Progenitor cell of endocrine pancreas (in vitro differentiated cells): ENCODE measurements around the gene SRPK2. TPM values are rescaled to one million over a fixed set of nuclear protein-coding genes. Genes with fewer than 3 reads are reported as not detected.

Experiments
- DNase-seq: peaks from one replicate; pipeline ENCODE4 v3.0.0; 2021; ENCODE audit warnings: low spot score; ENCODE audit not compliant: unreplicated experiment
- H3K27ac Mint-ChIP-seq: 2 replicates; pipeline ENCODE4 v1.8.0; 2021; ENCODE audit warnings: mild to moderate bottlenecking, moderate library complexity, mixed read lengths
- H3K27me3 Mint-ChIP-seq: 2 replicates; pipeline ENCODE4 v1.8.0; 2021; ENCODE audit warnings: mixed read lengths
- H3K36me3 Mint-ChIP-seq: 2 replicates; pipeline ENCODE4 v1.8.0; 2022; ENCODE audit warnings: mixed read lengths; ENCODE audit not compliant: insufficient read depth
- H3K4me1 Mint-ChIP-seq: 2 replicates; pipeline ENCODE4 v1.8.0; 2021; ENCODE audit warnings: low read depth, mixed read lengths
- H3K4me3 Mint-ChIP-seq: 2 replicates; pipeline ENCODE4 v1.8.0; 2021; ENCODE audit warnings: low read depth, mild to moderate bottlenecking, moderate library complexity, mixed read lengths
- H3K9me3 Mint-ChIP-seq: 2 replicates; pipeline ENCODE4 v1.8.0; 2021; ENCODE audit warnings: low read depth, mixed read lengths
- total RNA-seq: library from RNA; stranded (reverse); gene quantifications from 2 replicates; pipeline ENCODE4 v1.2.1, GENCODE V29; 2021
- TF ChIP-seq, protein P1 (sequence below): fragments of 200-600 bp; sonication (generic); IDR thresholded peaks from one replicate; pipeline ENCODE4 v1.5.0; 2021; ENCODE audit warnings: antibody characterized with exemption, mild to moderate bottlenecking; ENCODE audit not compliant: unreplicated experiment

Gene SRPK2
- total RNA-seq, 1 donor from 2014 or later = 78.8 TPM

DNA sequence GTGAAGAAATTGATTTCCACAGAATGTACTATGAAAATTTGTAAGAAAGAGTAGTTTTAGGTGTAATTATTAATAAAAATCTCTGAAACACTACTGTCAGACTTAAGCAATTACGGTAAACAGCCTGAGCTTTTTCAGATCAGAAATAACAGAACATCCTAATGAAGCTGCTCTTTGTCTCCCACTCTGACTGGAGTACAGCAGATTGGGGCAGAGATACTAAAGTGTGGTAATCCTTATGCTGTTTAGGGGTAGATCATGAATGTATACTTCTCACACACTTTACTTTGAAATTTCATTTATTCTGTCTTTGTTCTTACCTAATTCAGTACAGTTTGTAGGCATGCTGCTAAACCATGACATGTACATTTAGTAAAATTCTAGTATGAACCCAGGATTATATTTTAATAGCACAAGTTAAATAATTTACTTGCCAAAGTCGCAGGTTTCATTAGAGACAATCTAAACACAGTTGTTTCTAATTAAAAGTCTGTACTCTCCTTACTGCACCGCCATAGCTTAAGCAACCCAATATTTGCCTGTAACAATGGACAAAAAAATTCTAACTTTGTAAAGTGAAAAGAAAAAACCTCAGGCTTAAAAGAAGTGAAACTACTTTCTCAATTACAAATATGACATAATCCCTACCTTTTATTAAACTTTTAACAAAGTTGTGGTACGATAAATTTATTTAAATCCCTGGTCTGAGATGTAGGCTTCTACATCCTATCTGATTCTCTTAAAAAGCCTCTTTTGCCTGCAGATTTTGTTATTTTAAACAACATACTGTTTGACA, 286.0 kb downstream of the SRPK2 start:
- no peak overlapping the region for H3K4me3 Mint-ChIP-seq
- H3K36me3 Mint-ChIP-seq = peaks cover 20% of the 10 kb centered on the region
- H3K27ac Mint-ChIP-seq = peak overlapping the region; percentile 2
- no peak for DNase-seq
- H3K27me3 Mint-ChIP-seq = no peaks in the 10 kb centered on the region
- TF ChIP-seq, protein P1, sequence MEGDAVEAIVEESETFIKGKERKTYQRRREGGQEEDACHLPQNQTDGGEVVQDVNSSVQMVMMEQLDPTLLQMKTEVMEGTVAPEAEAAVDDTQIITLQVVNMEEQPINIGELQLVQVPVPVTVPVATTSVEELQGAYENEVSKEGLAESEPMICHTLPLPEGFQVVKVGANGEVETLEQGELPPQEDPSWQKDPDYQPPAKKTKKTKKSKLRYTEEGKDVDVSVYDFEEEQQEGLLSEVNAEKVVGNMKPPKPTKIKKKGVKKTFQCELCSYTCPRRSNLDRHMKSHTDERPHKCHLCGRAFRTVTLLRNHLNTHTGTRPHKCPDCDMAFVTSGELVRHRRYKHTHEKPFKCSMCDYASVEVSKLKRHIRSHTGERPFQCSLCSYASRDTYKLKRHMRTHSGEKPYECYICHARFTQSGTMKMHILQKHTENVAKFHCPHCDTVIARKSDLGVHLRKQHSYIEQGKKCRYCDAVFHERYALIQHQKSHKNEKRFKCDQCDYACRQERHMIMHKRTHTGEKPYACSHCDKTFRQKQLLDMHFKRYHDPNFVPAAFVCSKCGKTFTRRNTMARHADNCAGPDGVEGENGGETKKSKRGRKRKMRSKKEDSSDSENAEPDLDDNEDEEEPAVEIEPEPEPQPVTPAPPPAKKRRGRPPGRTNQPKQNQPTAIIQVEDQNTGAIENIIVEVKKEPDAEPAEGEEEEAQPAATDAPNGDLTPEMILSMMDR = no peak
- H3K4me1 Mint-ChIP-seq = no peaks in the 10 kb centered on the region
- no peaks in the 10 kb centered on the region for H3K9me3 Mint-ChIP-seq

DNA sequence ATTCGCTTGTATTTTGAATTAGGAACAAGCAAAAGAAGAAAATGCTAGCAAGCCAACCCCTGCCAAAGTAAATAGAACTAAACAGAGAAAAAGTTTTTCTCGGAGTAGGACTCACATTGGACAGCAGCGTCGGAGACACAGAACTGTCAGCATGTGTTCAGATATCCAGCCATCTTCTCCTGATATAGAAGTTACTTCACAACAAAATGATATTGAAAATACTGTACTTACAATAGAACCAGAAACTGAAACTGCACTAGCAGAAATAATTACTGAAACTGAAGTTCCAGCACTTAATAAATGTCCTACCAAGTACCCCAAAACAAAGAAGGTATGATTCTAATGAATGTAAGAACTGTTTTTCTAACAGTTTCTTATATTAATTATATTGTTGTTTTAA, 286.9 kb downstream of the SRPK2 start:
- Mint-ChIP-seq H3K27ac (peak overlapping the region; percentile 37), H3K27me3 (no peaks in the 10 kb centered on the region), H3K4me3 (no peak overlapping the region), H3K9me3 (no peaks in the 10 kb centered on the region), H3K4me1 (no peaks in the 10 kb centered on the region), H3K36me3 (peaks cover 21% of the 10 kb centered on the region)
- DNase-seq = no peak
- TF ChIP-seq, protein P1 = no peak

DNA sequence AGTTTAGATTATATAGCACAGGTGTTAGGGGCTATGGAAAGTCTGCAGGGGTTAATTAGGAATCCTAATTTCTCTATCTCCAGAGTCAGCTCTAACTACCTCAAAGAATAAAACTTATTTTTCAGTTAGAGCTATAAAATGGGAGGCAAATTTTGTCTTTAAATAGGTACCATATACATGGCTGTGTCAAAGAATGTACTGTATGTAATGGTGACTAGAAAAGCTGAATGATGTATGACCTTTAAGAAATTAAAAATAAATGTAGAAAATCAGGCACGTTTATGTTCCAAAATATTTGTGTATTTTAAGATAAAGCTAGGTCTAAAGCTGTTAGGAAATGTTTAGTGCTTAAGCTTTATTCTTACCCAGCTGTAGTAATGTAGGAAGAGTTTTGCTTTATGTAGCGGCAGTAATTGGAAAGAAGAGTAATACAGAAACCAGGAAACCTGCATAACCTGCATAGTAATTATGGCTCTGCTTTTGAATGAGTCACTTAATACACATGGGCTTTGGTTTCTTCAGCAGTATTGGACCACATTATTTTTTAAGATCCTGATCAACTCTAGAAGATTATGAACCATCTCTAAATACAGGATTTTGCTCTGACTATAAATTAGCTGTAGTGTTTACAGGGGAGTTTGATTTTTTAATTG, 289.7 kb downstream of the SRPK2 start:
- H3K36me3 Mint-ChIP-seq = peaks cover 13% of the 10 kb centered on the region
- no peaks in the 10 kb centered on the region for H3K27me3 Mint-ChIP-seq
- H3K4me1 Mint-ChIP-seq = no peaks in the 10 kb centered on the region
- H3K27ac Mint-ChIP-seq = peak overlapping the region; percentile 60
- DNase-seq = no peak
- H3K9me3 Mint-ChIP-seq = no peaks in the 10 kb centered on the region
- no peak overlapping the region for H3K4me3 Mint-ChIP-seq
- TF ChIP-seq, protein P1 = no peak

GRCh38 chr7:105097619-105098018, 291.1 kb downstream of the SRPK2 start:
- H3K4me3 Mint-ChIP-seq = no peak overlapping the region
- H3K9me3 Mint-ChIP-seq = no peaks in the 10 kb centered on the region
- peaks cover 12% of the 10 kb centered on the region for H3K36me3 Mint-ChIP-seq
- no peak overlapping the region for H3K27ac Mint-ChIP-seq
- no peaks in the 10 kb centered on the region for H3K27me3 Mint-ChIP-seq
- TF ChIP-seq, protein P1 = no peak
- no peaks in the 10 kb centered on the region for H3K4me1 Mint-ChIP-seq
- no peak for DNase-seq

GRCh38 chr7:105096306-105096705, 292.4 kb downstream of the SRPK2 start:
- DNase-seq = no peak
- Mint-ChIP-seq H3K9me3 (no peaks in the 10 kb centered on the region), H3K27ac (peak overlapping the region; percentile 81), H3K27me3 (no peaks in the 10 kb centered on the region), H3K36me3 (peaks cover 17% of the 10 kb centered on the region), H3K4me3 (no peak overlapping the region), H3K4me1 (no peaks in the 10 kb centered on the region)
- TF ChIP-seq, protein P1 = no peak
